GM12878 (cell line): ENCODE measurements around the gene OR6Y1.

Experiments used
- CHD2 ChIP-seq: IDR thresholded peaks from 2 replicates; pipeline ENCODE4 v1.6.1; 2011; ENCODE audit warnings: low read depth, low read length, improper control_type of control experiment, borderline replicate concordance
- EP300 ChIP-seq, 2 experiments: fragments of 150-350 bp in 1 of 2; IDR thresholded peaks; 2 replicates each; pipeline ENCODE4 v1.6.1; 2011 to 2012; ENCODE audit warnings: low read depth in 2 of 2, low read length in 2 of 2, borderline replicate concordance in 1 of 2, improper control_type of control experiment in 1 of 2, inconsistent platforms in 1 of 2; ENCODE audit not compliant: control insufficient read depth in 1 of 2
- HDAC6 ChIP-seq: fragments of 200-600 bp; sonication (generic); IDR thresholded peaks from one replicate; pipeline ENCODE4 v1.8.0; 2017; ENCODE audit warnings: antibody characterized with exemption; ENCODE audit not compliant: unreplicated experiment
- MTA3 ChIP-seq: IDR thresholded peaks from 2 replicates; pipeline ENCODE4 v1.6.1; 2012; ENCODE audit warnings: low read length, inconsistent platforms, borderline replicate concordance
- POLR2A ChIP-seq: IDR thresholded peaks from 2 replicates; pipeline ENCODE4 v1.6.1; 2011; ENCODE audit warnings: low read depth, mild to moderate bottlenecking, low read length
- TARDBP ChIP-seq: IDR thresholded peaks from 2 replicates; pipeline ENCODE4 v1.6.1; 2016; ENCODE audit warnings: borderline replicate concordance
- TF ChIP-seq, protein P1 (sequence below), 3 experiments: IDR thresholded peaks in 2 of 3; conservative IDR thresholded peaks in 1 of 3; 2 replicates each; pipeline ENCODE4 v1.5.1; 2011; ENCODE audit warnings: low read depth in 3 of 3, low read length in 3 of 3, mild to moderate bottlenecking in 3 of 3, control low read depth in 2 of 3, moderate library complexity in 2 of 3, inconsistent platforms in 1 of 3, mixed read lengths in 1 of 3; ENCODE audit not compliant: control insufficient read depth in 2 of 3, insufficient read depth in 1 of 3; ENCODE audit errors: extremely low read depth in 1 of 3
- TF ChIP-seq, protein P2 (sequence below): fragments of 450-650 bp; formaldehyde crosslinking; IDR thresholded peaks from 2 replicates; pipeline ENCODE4 v1.5.0; 2022; ENCODE audit warnings: mild to moderate bottlenecking, missing genetic modification characterization

DNA sequence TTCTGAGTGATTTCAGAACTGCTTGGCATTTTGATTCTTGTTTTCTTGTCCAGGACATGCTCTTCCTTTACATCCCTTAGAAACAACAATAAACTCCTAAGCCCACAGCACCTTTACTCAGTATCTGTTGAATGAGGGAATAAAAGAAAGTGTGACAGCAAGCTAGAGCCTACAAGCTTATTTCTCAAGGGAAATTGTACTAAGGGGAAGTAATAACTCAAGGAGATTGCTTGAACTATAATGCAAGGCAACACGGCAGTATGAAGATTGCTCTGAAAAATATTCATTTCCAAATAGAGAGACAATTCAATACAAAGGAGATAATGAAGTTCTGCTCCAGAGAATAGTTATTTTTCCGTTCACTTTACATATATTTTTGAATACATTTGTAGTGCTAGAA, 9.6 kb upstream of the OR6Y1 start:
- TF ChIP-seq, protein P1, sequence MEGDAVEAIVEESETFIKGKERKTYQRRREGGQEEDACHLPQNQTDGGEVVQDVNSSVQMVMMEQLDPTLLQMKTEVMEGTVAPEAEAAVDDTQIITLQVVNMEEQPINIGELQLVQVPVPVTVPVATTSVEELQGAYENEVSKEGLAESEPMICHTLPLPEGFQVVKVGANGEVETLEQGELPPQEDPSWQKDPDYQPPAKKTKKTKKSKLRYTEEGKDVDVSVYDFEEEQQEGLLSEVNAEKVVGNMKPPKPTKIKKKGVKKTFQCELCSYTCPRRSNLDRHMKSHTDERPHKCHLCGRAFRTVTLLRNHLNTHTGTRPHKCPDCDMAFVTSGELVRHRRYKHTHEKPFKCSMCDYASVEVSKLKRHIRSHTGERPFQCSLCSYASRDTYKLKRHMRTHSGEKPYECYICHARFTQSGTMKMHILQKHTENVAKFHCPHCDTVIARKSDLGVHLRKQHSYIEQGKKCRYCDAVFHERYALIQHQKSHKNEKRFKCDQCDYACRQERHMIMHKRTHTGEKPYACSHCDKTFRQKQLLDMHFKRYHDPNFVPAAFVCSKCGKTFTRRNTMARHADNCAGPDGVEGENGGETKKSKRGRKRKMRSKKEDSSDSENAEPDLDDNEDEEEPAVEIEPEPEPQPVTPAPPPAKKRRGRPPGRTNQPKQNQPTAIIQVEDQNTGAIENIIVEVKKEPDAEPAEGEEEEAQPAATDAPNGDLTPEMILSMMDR (IDR thresholded peaks at IDR 0.05 in 2 of 3, conservative IDR thresholded peaks at IDR 0.05 in 1 of 3; ENCODE audit: control insufficient read depth in 2 of 3, extremely low read depth in 1 of 3, insufficient read depth in 1 of 3, low read depth in 3 of 3, low read length in 3 of 3), result no peak
- TF ChIP-seq CHD2, result no peak
- TF ChIP-seq HDAC6, result no peak
- TF ChIP-seq MTA3, result no peak
- no peak for TF ChIP-seq TARDBP
- no peak for TF ChIP-seq EP300 (IDR thresholded peaks at IDR 0.05; ENCODE audit: borderline replicate concordance in 1 of 2, control insufficient read depth in 1 of 2, low read depth in 2 of 2, low read length in 2 of 2)
- no peak for TF ChIP-seq POLR2A
- TF ChIP-seq, protein P2, sequence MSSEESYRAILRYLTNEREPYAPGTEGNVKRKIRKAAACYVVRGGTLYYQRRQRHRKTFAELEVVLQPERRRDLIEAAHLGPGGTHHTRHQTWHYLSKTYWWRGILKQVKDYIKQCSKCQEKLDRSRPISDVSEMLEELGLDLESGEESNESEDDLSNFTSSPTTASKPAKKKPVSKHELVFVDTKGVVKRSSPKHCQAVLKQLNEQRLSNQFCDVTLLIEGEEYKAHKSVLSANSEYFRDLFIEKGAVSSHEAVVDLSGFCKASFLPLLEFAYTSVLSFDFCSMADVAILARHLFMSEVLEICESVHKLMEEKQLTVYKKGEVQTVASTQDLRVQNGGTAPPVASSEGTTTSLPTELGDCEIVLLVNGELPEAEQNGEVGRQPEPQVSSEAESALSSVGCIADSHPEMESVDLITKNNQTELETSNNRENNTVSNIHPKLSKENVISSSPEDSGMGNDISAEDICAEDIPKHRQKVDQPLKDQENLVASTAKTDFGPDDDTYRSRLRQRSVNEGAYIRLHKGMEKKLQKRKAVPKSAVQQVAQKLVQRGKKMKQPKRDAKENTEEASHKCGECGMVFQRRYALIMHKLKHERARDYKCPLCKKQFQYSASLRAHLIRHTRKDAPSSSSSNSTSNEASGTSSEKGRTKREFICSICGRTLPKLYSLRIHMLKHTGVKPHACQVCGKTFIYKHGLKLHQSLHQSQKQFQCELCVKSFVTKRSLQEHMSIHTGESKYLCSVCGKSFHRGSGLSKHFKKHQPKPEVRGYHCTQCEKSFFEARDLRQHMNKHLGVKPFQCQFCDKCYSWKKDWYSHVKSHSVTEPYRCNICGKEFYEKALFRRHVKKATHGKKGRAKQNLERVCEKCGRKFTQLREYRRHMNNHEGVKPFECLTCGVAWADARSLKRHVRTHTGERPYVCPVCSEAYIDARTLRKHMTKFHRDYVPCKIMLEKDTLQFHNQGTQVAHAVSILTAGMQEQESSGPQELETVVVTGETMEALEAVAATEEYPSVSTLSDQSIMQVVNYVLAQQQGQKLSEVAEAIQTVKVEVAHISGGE (CRISPR knock-in tag), result no peak
